ENCODE measurements around the gene PDE4D.

DNA sequence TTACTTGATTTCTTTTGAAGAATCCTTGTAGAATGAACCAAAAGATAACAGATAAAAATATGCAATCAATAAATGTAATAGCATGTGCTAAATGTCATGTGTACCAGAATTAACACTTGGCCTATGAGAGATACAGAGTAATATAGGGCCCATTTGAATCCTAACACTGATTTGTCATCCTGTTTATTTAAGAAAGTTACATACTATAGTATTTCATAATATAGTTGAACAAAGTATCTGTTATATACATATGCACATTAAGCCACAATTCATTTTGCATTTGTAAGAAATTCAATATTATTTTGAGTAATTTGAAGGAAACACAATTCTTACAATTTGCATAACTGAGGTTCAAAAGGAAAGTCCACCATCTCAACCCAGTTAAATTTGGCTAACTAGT is 389.5 kb downstream of the PDE4D start:
- TF ChIP-seq CTCF (IDR thresholded peaks at IDR 0.05; ENCODE audit: insufficient read depth, low read depth, low read length) (no peak), EZH2 (IDR thresholded peaks at IDR 0.05; ENCODE audit: insufficient read depth, low read length) (no peak)

All from astrocyte (in vitro differentiated cells and primary cell).